GM12878 (cell line): ENCODE results near the gene COL24A1. TPM values are rescaled to one million over a fixed set of nuclear protein-coding genes. Genes with fewer than 3 reads are reported as not detected.

ENCODE experiments used
- ATAC-seq: fragments of 200-7000 bp; cut with Tn5 transposase; 3 replicates; pipeline ENCODE4 v1.9.1; 2020; ENCODE audit warnings: mild to moderate bottlenecking, moderate library complexity
- BruUV-seq: library from RNA; stranded (reverse); fragments of 400-500 nt; replicated peaks from 2 replicates; lab custom pipeline; 2021; lab: Mats Ljungman, UMichigan
- CTCF ChIA-PET: fragments of 300-600 bp; sonication (Branson Sonifier 250); formaldehyde crosslinking; extraction: SDS; loops from one replicate; lab custom pipeline; 2021; ENCODE audit warnings: inconsistent platforms; lab: Yijun Ruan, JAX
- POLR2A ChIA-PET: fragments of 350-600 bp; formaldehyde crosslinking; extraction: SDS; loops from one replicate; lab custom pipeline; 2021; ENCODE audit warnings: inconsistent platforms; lab: Charles Lee
- RAD21 ChIA-PET: fragments of 300-600 bp; sonication (Branson Sonifier 250); formaldehyde crosslinking; loops from one replicate; lab custom pipeline; 2023; ENCODE audit warnings: antibody characterized with exemption; ENCODE audit not compliant: unreplicated experiment; lab: Charles Lee
- SMC1A ChIA-PET: fragments of 300-600 bp; sonication (Branson Sonifier 250); formaldehyde crosslinking; loops from one replicate; lab custom pipeline; 2023; ENCODE audit not compliant: unreplicated experiment, uncharacterized antibody; lab: Charles Lee
- DNase-seq: peaks from one replicate; pipeline ENCODE4 v3.0.0-alpha.2; 2011; ENCODE audit warnings: low read depth, low spot score
- FAIRE-seq: peaks from 3 replicates; lab custom pipeline; 2011; peaks lifted over from hg19 to GRCh38; lab: Jason Lieb, UNC
- H2AFZ ChIP-seq: 2 replicates; pipeline ENCODE4 v1.6.0; 2011; ENCODE audit warnings: low read depth, low read length, control low read depth; ENCODE audit not compliant: control insufficient read depth
- H3K27ac ChIP-seq: 2 replicates; pipeline ENCODE4 v1.5.1; 2011; ENCODE audit warnings: control low read depth; ENCODE audit not compliant: control insufficient read depth, insufficient read depth
- H3K27me3 ChIP-seq, 2 experiments: replicated peaks in 1 of 2; 2 replicates each; pipeline versions ENCODE4 v1.6.0 to v1.6.1; 2011; ENCODE audit warnings: low read length in 1 of 2; ENCODE audit not compliant: control insufficient read depth in 2 of 2, insufficient read depth in 2 of 2
- H3K36me3 ChIP-seq, 2 experiments: 2 replicates each; pipeline ENCODE4 v1.5.1; 2011; ENCODE audit warnings: low read length in 1 of 2; ENCODE audit not compliant: control insufficient read depth in 2 of 2, insufficient read depth in 2 of 2
- H3K4me1 ChIP-seq: 2 replicates; pipeline ENCODE4 v1.6.1; 2011; ENCODE audit warnings: mild to moderate bottlenecking, low read length, moderate library complexity, mixed read lengths; ENCODE audit not compliant: control insufficient read depth, insufficient read depth
- H3K4me2 ChIP-seq: 2 replicates; pipeline ENCODE4 v1.6.0; 2011; ENCODE audit warnings: control low read depth; ENCODE audit not compliant: control insufficient read depth, insufficient read depth
- H3K4me3 ChIP-seq: fragments of 200-600 bp; sonication (generic); 2 replicates; pipeline ENCODE4 v1.5.1; 2016
- H3K79me2 ChIP-seq: 2 replicates; pipeline ENCODE4 v1.6.0; 2011; ENCODE audit warnings: low read length; ENCODE audit not compliant: control insufficient read depth, insufficient read depth
- H3K9ac ChIP-seq: 2 replicates; pipeline ENCODE4 v1.8.0; 2011; ENCODE audit warnings: low read length, control low read depth, mixed read lengths; ENCODE audit not compliant: control insufficient read depth, insufficient read depth
- H3K9me3 ChIP-seq: replicated peaks from 3 replicates; pipeline ENCODE4 v1.5.1; 2011; ENCODE audit warnings: mild to moderate bottlenecking, low read length; ENCODE audit not compliant: control insufficient read depth, insufficient read depth
- H4K20me1 ChIP-seq: 2 replicates; pipeline ENCODE4 v1.6.0; 2011; ENCODE audit not compliant: control insufficient read depth, insufficient read depth
- ATF3 ChIP-seq: IDR thresholded peaks from 2 replicates; pipeline ENCODE4 v1.6.1; 2011; ENCODE audit warnings: low read depth, mild to moderate bottlenecking, low read length, moderate library complexity, borderline replicate concordance; ENCODE audit errors: extremely low read depth
- BCL3 ChIP-seq: IDR thresholded peaks from 2 replicates; pipeline ENCODE4 v1.6.1; 2011; ENCODE audit warnings: borderline replicate concordance, low read depth, mild to moderate bottlenecking, moderate library complexity, low read length; ENCODE audit not compliant: insufficient read depth, poor library complexity, severe bottlenecking
- GATAD2B ChIP-seq: fragments of 450-650 bp; conservative IDR thresholded peaks from 2 replicates; pipeline ENCODE4 v1.6.1; 2017; ENCODE audit warnings: low read depth, mild to moderate bottlenecking, moderate library complexity
- HCFC1 ChIP-seq: fragments of 150-350 bp; IDR thresholded peaks from 2 replicates; pipeline ENCODE4 v1.6.1; 2014; ENCODE audit warnings: low read length
- NBN ChIP-seq: fragments of 450-650 bp; IDR thresholded peaks from 2 replicates; pipeline ENCODE4 v1.6.1; 2016
- NFXL1 ChIP-seq: fragments of 450-650 bp; IDR thresholded peaks from 2 replicates; pipeline ENCODE4 v1.6.1; 2017; ENCODE audit warnings: antibody characterized with exemption, mild to moderate bottlenecking, borderline replicate concordance
- RAD51 ChIP-seq: fragments of 450-650 bp; IDR thresholded peaks from 2 replicates; pipeline ENCODE4 v1.6.1; 2016; ENCODE audit warnings: moderate library complexity, mild to moderate bottlenecking, inconsistent platforms
- RELB ChIP-seq: fragments of 450-650 bp; IDR thresholded peaks from 2 replicates; pipeline ENCODE4 v1.6.1; 2017; ENCODE audit warnings: low read depth, mild to moderate bottlenecking, moderate library complexity
- SMAD1 ChIP-seq: fragments of 450-650 bp; IDR thresholded peaks from 2 replicates; pipeline ENCODE4 v1.6.1; 2018; ENCODE audit warnings: mild to moderate bottlenecking, low read depth; ENCODE audit not compliant: partially characterized antibody
- STAT1 ChIP-seq: fragments of 450-650 bp; conservative IDR thresholded peaks from 2 replicates; pipeline ENCODE4 v1.6.1; 2014; ENCODE audit warnings: antibody characterized with exemption, mild to moderate bottlenecking
- TCF7 ChIP-seq: IDR thresholded peaks from 2 replicates; pipeline ENCODE4 v1.6.1; 2014; ENCODE audit warnings: antibody characterized with exemption, borderline replicate concordance
- ZBTB4 ChIP-seq: fragments of 450-650 bp; formaldehyde crosslinking; IDR thresholded peaks from 2 replicates; pipeline ENCODE4 v1.4.0; 2022; ENCODE audit warnings: mild to moderate bottlenecking, moderate library complexity
- ZBTB40 ChIP-seq: fragments of 450-650 bp; IDR thresholded peaks from 2 replicates; pipeline ENCODE4 v1.6.1; 2016; ENCODE audit warnings: mild to moderate bottlenecking, moderate library complexity, borderline replicate concordance
- WGBS: methylation state at CpG from one replicate; pipeline ENCODE4 v1.1.6; 2016; ENCODE audit warnings: low lambda C conversion rate; ENCODE audit not compliant: insufficient replicate concordance, insufficient coverage; ENCODE audit errors: missing lambda C conversion rate; 5-methylcytosine and 5-hydroxymethylcytosine counted together
- in situ Hi-C: fragments of 300-500 bp; cut with MboI; formaldehyde crosslinking; loops from 9 replicates; pipeline ENCODE4 v1.14.3; 2018; ENCODE audit warnings: mixed read lengths
- intact Hi-C: fragments of 100-400 bp; cut with micrococcal nuclease; formaldehyde crosslinking; loops from one replicate; pipeline ENCODE4 v1.14.2; 2022; ENCODE audit not compliant: unreplicated experiment
- polyA plus RNA-seq, 11 experiments: library from polyadenylated mRNA; depleted of rRNA in 4 of 11; unstranded in 6 of 11; stranded (reverse) in 5 of 11; fragments of >200 nt; fragmentation: Nextera tagmentation in 4 of 11; fragmentation: Illumina TruSeq in 1 of 11; extraction: Ambion mirVana in 4 of 11; extraction: Trizol in 1 of 11; gene quantifications; 1 replicate in 1 of 11; 2 replicates in 10 of 11; pipeline versions ENCODE4 v1.2.1 to v1.2.3, GENCODE V29; 2011 to 2016; ENCODE audit warnings: inconsistent platforms in 2 of 11, missing spikeins in 2 of 11, low read depth in 1 of 11
- total RNA-seq, 4 experiments: library from RNA; depleted of rRNA in 3 of 4; stranded (reverse); fragments of >200 nt in 3 of 4; fragmentation: Illumina TruSeq in 1 of 4; extraction: Trizol in 1 of 4; gene quantifications; 2 replicates each; pipeline versions ENCODE4 v1.2.1 to v1.2.3, GENCODE V29; 2013 to 2021

COL24A1 gene
- total and polyA plus RNA-seq, 10 of the 15 experiments (the other 5 are each of a cell fraction or from before 2014, with no cell fraction given), result 0.19 to 4.1 (median 2.0) TPM

- Histone ChIP-seq H4K20me1 (no peaks in the 10 kb centered on the region), H3K79me2 (no peaks in the 10 kb centered on the region), H2AFZ (no peak overlapping the region), H3K27ac (no peak overlapping the region), H3K36me3 (no peaks in the 10 kb centered on the region; a peak in 1 of 4 replicates), H3K4me3 (no peak overlapping the region), H3K4me1 (no peaks in the 10 kb centered on the region), H3K4me2 (no peak overlapping the region), H3K9me3 (no peaks in the 10 kb centered on the region), H3K9ac (no peak overlapping the region), H3K27me3 (no peaks in the 10 kb centered on the region)
- ChIA-PET SMC1A (interaction anchor here (3.2 kb wide), 1 partner anchor 125 kb away, joined by 30 read pairs; no protein-coding TSS in a partner anchor), POLR2A (no interaction called here), CTCF (no interaction called here), RAD21 (no interaction called here)
- in situ Hi-C loops (loop anchor here (5.0 kb wide), 1 partner anchor 125 kb away; no protein-coding TSS in a partner anchor), intact Hi-C loops (loop anchor here (2.0 kb wide), 2 partner anchors 14 to 78 kb away; no protein-coding TSS in a partner anchor)
- no peak for ATAC-seq
- DNase-seq, result no peak
- WGBS, result 98% methylated on average over 2 of the region's 2 CpGs
- no peak for FAIRE-seq
- no TSS peak for BruUV-seq
- no peak for TF ChIP-seq SMAD1
- no peak for TF ChIP-seq HCFC1
- TF ChIP-seq ZBTB40, result no peak
- no peak for TF ChIP-seq ATF3
- TF ChIP-seq NFXL1, result no peak
- TF ChIP-seq RELB, result no peak
- TF ChIP-seq BCL3, result no peak
- no peak for TF ChIP-seq STAT1
- TF ChIP-seq GATAD2B, result no peak
- no peak for TF ChIP-seq RAD51
- no peak for TF ChIP-seq TCF7
- TF ChIP-seq ZBTB4 (CRISPR knock-in tag), result no peak
- no peak for TF ChIP-seq NBN
These were observed 264.2 kb downstream of the COL24A1 start for GRCh38 chr1:85892366-85892765.
